Endothelial cell (in vitro differentiated cells): Measurements from ENCODE around the gene CACNA1H. TPM values are rescaled to one million over a fixed set of nuclear protein-coding genes. Genes with fewer than 3 reads are reported as not detected.
A peak's percentile ranks its signal among the peaks of the same experiment; 100 is the strongest.

Experiments
- DNase-seq: peaks from one replicate; pipeline ENCODE4 v3.0.0; 2021; ENCODE audit warnings: low spot score
- H3K27ac Mint-ChIP-seq: one replicate; pipeline ENCODE4 v1.8.0; 2021; ENCODE audit warnings: mixed read lengths, inconsistent platforms; ENCODE audit not compliant: unreplicated experiment
- H3K27me3 Mint-ChIP-seq: one replicate; pipeline ENCODE4 v1.8.0; 2021; ENCODE audit warnings: mild to moderate bottlenecking, moderate library complexity, mixed read lengths, inconsistent platforms; ENCODE audit not compliant: unreplicated experiment
- H3K36me3 Mint-ChIP-seq: one replicate; pipeline ENCODE4 v1.8.0; 2021; ENCODE audit warnings: mild to moderate bottlenecking, low read depth, mixed read lengths, inconsistent platforms; ENCODE audit not compliant: unreplicated experiment
- H3K4me1 Mint-ChIP-seq: one replicate; pipeline ENCODE4 v1.8.0; 2021; ENCODE audit warnings: mild to moderate bottlenecking, mixed read lengths, inconsistent platforms; ENCODE audit not compliant: unreplicated experiment
- H3K4me3 Mint-ChIP-seq: one replicate; pipeline ENCODE4 v1.8.0; 2021; ENCODE audit warnings: mild to moderate bottlenecking, mixed read lengths, inconsistent platforms; ENCODE audit not compliant: unreplicated experiment
- H3K9me3 Mint-ChIP-seq: one replicate; pipeline ENCODE4 v1.8.0; 2021; ENCODE audit warnings: mixed read lengths, inconsistent platforms; ENCODE audit not compliant: unreplicated experiment
- CTCF ChIP-seq: fragments of 200-600 bp; sonication (generic); IDR thresholded peaks from one replicate; pipeline ENCODE4 v1.5.0; 2021; ENCODE audit warnings: antibody characterized with exemption; ENCODE audit not compliant: unreplicated experiment
- total RNA-seq: library from RNA; stranded (reverse); fragmentation: NEBNext Ultra II Directional; extraction: Animal tissue kit (Norgen Biotek cat#: 25700); gene quantifications from one replicate; pipeline ENCODE4 v1.2.1, GENCODE V29; 2021; ENCODE audit not compliant: unreplicated experiment

The CACNA1H gene
- total RNA-seq, 1 donor from 2014 or later: 3.4 TPM

- no peak overlapping the region for H3K27ac Mint-ChIP-seq
- no peak for DNase-seq
- no peaks in the 10 kb centered on the region for H3K4me1 Mint-ChIP-seq
- H3K9me3 Mint-ChIP-seq: no peaks in the 10 kb centered on the region
- H3K27me3 Mint-ChIP-seq: peaks cover 4% of the 10 kb centered on the region
- peaks cover 3% of the 10 kb centered on the region for H3K36me3 Mint-ChIP-seq
- TF ChIP-seq CTCF: peak; percentile 27
- H3K4me3 Mint-ChIP-seq: no peak overlapping the region
These were observed 53.4 kb downstream of the CACNA1H start for GRCh38 chr16:1206326-1206725.

GRCh38 chr16:1206786-1207185 is 53.9 kb downstream of the CACNA1H start:
- peaks cover 4% of the 10 kb centered on the region for H3K27me3 Mint-ChIP-seq
- H3K9me3 Mint-ChIP-seq: no peaks in the 10 kb centered on the region
- no peak for DNase-seq
- H3K27ac Mint-ChIP-seq: no peak overlapping the region
- TF ChIP-seq CTCF: no peak
- no peak overlapping the region for H3K4me3 Mint-ChIP-seq
- H3K4me1 Mint-ChIP-seq: no peaks in the 10 kb centered on the region
- peaks cover 3% of the 10 kb centered on the region for H3K36me3 Mint-ChIP-seq

GRCh38 chr16:1208239-1208830 is 55.4 kb downstream of the CACNA1H start:
- DNase-seq: no peak
- Mint-ChIP-seq H3K4me1 (no peaks in the 10 kb centered on the region), H3K36me3 (peaks cover 3% of the 10 kb centered on the region), H3K9me3 (no peaks in the 10 kb centered on the region), H3K27ac (no peak overlapping the region), H3K4me3 (no peak overlapping the region), H3K27me3 (peaks cover 4% of the 10 kb centered on the region)
- no peak for TF ChIP-seq CTCF

GRCh38 chr16:1209081-1209480 is 56.2 kb downstream of the CACNA1H start:
- Mint-ChIP-seq H3K36me3 (no peaks in the 10 kb centered on the region), H3K27ac (no peak overlapping the region), H3K4me3 (peak overlapping the region; percentile 59), H3K4me1 (no peaks in the 10 kb centered on the region), H3K27me3 (no peaks in the 10 kb centered on the region), H3K9me3 (no peaks in the 10 kb centered on the region)
- no peak for DNase-seq
- no peak for TF ChIP-seq CTCF

GRCh38 chr16:1210461-1210860 is 57.6 kb downstream of the CACNA1H start:
- TF ChIP-seq CTCF: no peak
- Mint-ChIP-seq H3K27me3 (no peaks in the 10 kb centered on the region), H3K9me3 (no peaks in the 10 kb centered on the region), H3K27ac (no peak overlapping the region), H3K4me3 (no peak overlapping the region), H3K4me1 (no peaks in the 10 kb centered on the region), H3K36me3 (no peaks in the 10 kb centered on the region)
- no peak for DNase-seq
